ES-I3 (cell line): ENCODE measurements around the gene ACP2.

Source experiments
- H3K36me3 ChIP-seq: 2 replicates; pipeline ENCODE4 v1.6.1; 2013; ENCODE audit warnings: mild to moderate bottlenecking, low read length, control low read depth, moderate library complexity; ENCODE audit not compliant: insufficient read depth
- H3K4me1 ChIP-seq: 2 replicates; pipeline ENCODE4 v1.6.1; 2013; ENCODE audit warnings: mild to moderate bottlenecking, control low read depth, low read length; ENCODE audit not compliant: insufficient read depth
- H3K9ac ChIP-seq: 2 replicates; pipeline ENCODE4 v1.6.1; 2013; ENCODE audit warnings: low read depth, mild to moderate bottlenecking, low read length, moderate library complexity
- H3K9me3 ChIP-seq: 2 replicates; pipeline ENCODE4 v1.6.1; 2013; ENCODE audit warnings: mild to moderate bottlenecking, low read length, moderate library complexity; ENCODE audit not compliant: control insufficient read depth, insufficient read depth

Gene ACP2

GRCh38 chr11:47242596-47243192 is 5.9 kb downstream of the ACP2 start:
- Histone ChIP-seq H3K4me1 (no peaks in the 10 kb centered on the region), H3K9me3 (no peaks in the 10 kb centered on the region), H3K36me3 (peaks cover 13% of the 10 kb centered on the region)

GRCh38 chr11:47241841-47242301 is 6.7 kb downstream of the ACP2 start:
- Histone ChIP-seq H3K9me3 (no peaks in the 10 kb centered on the region), H3K4me1 (peaks cover under 1% of the 10 kb centered on the region; the same call in 1 of the 2 replicates), H3K36me3 (peaks cover 13% of the 10 kb centered on the region), H3K9ac (no peak overlapping the region)

More at GRCh38 chr11:47242596-47243192, 5.9 kb downstream of the ACP2 start:
- H3K9ac ChIP-seq: no peak overlapping the region

- Histone ChIP-seq H3K4me1 (peaks cover 4% of the 10 kb centered on the region; the same call in 1 of the 2 replicates), H3K9ac (no peak overlapping the region), H3K36me3 (peaks cover 22% of the 10 kb centered on the region), H3K9me3 (no peaks in the 10 kb centered on the region)
Measured at GRCh38 chr11:47239852-47240251, 8.8 kb downstream of the ACP2 start.

GRCh38 chr11:47236482-47236881 is 12.1 kb downstream of the ACP2 start:
- peaks cover 4% of the 10 kb centered on the region; the same call in 1 of the 2 replicates for H3K4me1 ChIP-seq
- no peaks in the 10 kb centered on the region for H3K9me3 ChIP-seq
- H3K9ac ChIP-seq: no peak overlapping the region
- peaks cover 19% of the 10 kb centered on the region for H3K36me3 ChIP-seq

- H3K4me1 ChIP-seq: peaks cover 4% of the 10 kb centered on the region; the same call in 1 of the 2 replicates
- H3K36me3 ChIP-seq: peaks cover 25% of the 10 kb centered on the region
- H3K9me3 ChIP-seq: no peaks in the 10 kb centered on the region
- H3K9ac ChIP-seq: no peak overlapping the region
Measured at GRCh38 chr11:47235163-47235562, 13.5 kb downstream of the ACP2 start.

GRCh38 chr11:47234669-47235100 is 13.9 kb downstream of the ACP2 start:
- no peak overlapping the region for H3K9ac ChIP-seq
- H3K9me3 ChIP-seq: no peaks in the 10 kb centered on the region
- peaks cover 4% of the 10 kb centered on the region; the same call in 1 of the 2 replicates for H3K4me1 ChIP-seq
- peaks cover 25% of the 10 kb centered on the region for H3K36me3 ChIP-seq

- Histone ChIP-seq H3K9me3 (no peaks in the 10 kb centered on the region), H3K9ac (no peak overlapping the region), H3K4me1 (peaks cover 4% of the 10 kb centered on the region; the same call in 1 of the 2 replicates), H3K36me3 (peaks cover 19% of the 10 kb centered on the region)
Measured at GRCh38 chr11:47233989-47234668, 14.5 kb downstream of the ACP2 start.

GRCh38 chr11:47233051-47233450 is 15.6 kb downstream of the ACP2 start:
- Histone ChIP-seq H3K36me3 (peaks cover 19% of the 10 kb centered on the region), H3K4me1 (peaks cover 4% of the 10 kb centered on the region; the same call in 1 of the 2 replicates), H3K9ac (no peak overlapping the region), H3K9me3 (no peaks in the 10 kb centered on the region)

- H3K9me3 ChIP-seq: no peaks in the 10 kb centered on the region
- no peaks in the 10 kb centered on the region for H3K4me1 ChIP-seq
- H3K9ac ChIP-seq: no peak overlapping the region
- peaks cover 16% of the 10 kb centered on the region for H3K36me3 ChIP-seq
Measured at GRCh38 chr11:47229161-47229560, 19.5 kb downstream of the ACP2 start.

- Histone ChIP-seq H3K9ac (no peak overlapping the region), H3K4me1 (no peaks in the 10 kb centered on the region), H3K9me3 (no peaks in the 10 kb centered on the region), H3K36me3 (peaks cover 18% of the 10 kb centered on the region)
Measured at GRCh38 chr11:47225552-47226400, 22.8 kb downstream of the ACP2 start.

GRCh38 chr11:47222696-47223095 is 25.9 kb downstream of the ACP2 start:
- Histone ChIP-seq H3K4me1 (no peaks in the 10 kb centered on the region), H3K9me3 (no peaks in the 10 kb centered on the region), H3K9ac (no peak overlapping the region), H3K36me3 (peaks cover 27% of the 10 kb centered on the region)

GRCh38 chr11:47220401-47220821 is 28.2 kb downstream of the ACP2 start:
- Histone ChIP-seq H3K9ac (no peak overlapping the region), H3K9me3 (no peaks in the 10 kb centered on the region), H3K4me1 (peaks cover 7% of the 10 kb centered on the region; the same call in 1 of the 2 replicates), H3K36me3 (peaks cover 27% of the 10 kb centered on the region)

GRCh38 chr11:47216121-47216798 is 32.4 kb downstream of the ACP2 start:
- Histone ChIP-seq H3K9ac (peak overlapping the region; percentile 92), H3K4me1 (peaks cover 7% of the 10 kb centered on the region; the same call in 1 of the 2 replicates), H3K9me3 (no peaks in the 10 kb centered on the region), H3K36me3 (peaks cover 22% of the 10 kb centered on the region)
